ENCODE measurements around the gene UBR1.
"Not testable (repeated sequence)": the region's sequence is repeated elsewhere in the genome, so short reads cannot be mapped to it uniquely, and the experiment has no call there.

UBR1 gene

DNA sequence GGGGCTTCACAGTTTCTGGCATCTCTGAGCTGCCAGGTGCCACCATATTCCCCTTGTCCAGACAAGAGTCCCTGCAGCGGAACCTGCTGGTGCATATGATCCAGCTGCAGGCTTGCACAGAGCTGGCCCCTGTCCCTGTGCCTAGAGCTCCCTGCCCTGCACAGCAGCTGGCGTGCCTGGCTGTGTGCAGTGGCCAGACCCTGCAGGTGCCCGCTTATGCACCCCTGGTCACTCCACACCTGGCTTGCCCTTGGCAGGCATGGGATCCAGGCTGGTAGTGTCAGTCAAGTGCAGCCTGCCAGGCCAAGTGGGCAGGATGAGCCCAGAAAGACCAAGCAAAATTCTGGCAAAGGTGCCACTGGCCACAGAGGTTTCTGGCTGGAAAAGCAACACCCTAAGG, 96.6 kb downstream of the UBR1 start:
- no peaks in the 10 kb centered on the region for H4K20me1 ChIP-seq (ENCODE audit: insufficient read depth)
- H3K27me3 ChIP-seq (ENCODE audit: insufficient read depth, low read depth), result no peaks in the 10 kb centered on the region
- H3K4me1 ChIP-seq (ENCODE audit: low read depth, poor library complexity, severe bottlenecking), result no peaks in the 10 kb centered on the region
- H2AFZ ChIP-seq (ENCODE audit: low read depth), result no peak overlapping the region
- no peak overlapping the region for H3K9ac ChIP-seq
- H3K36me3 ChIP-seq (ENCODE audit: insufficient read depth), result no peaks in the 10 kb centered on the region
- H3K79me2 ChIP-seq (ENCODE audit: insufficient read depth, low read depth), result no peaks in the 10 kb centered on the region
- H3K4me3 ChIP-seq (IDR thresholded peaks at IDR 0.05; ENCODE audit: insufficient read depth, low read depth, low read length), result no peak overlapping the region
- TF ChIP-seq CTCF (conservative IDR thresholded peaks at IDR 0.05; ENCODE audit: low read depth, low read length), result no peak
- no peak overlapping the region for H3K27ac ChIP-seq
- no peak overlapping the region for H3K4me2 ChIP-seq

- Histone ChIP-seq H3K9ac (no peak overlapping the region), H3K36me3 (ENCODE audit: insufficient read depth) (no peaks in the 10 kb centered on the region), H3K79me2 (ENCODE audit: insufficient read depth, low read depth) (no peaks in the 10 kb centered on the region), H3K4me3 (IDR thresholded peaks at IDR 0.05; ENCODE audit: insufficient read depth, low read depth, low read length) (no peak overlapping the region), H3K27ac (no peak overlapping the region), H3K4me2 (no peak overlapping the region), H3K4me1 (ENCODE audit: low read depth, poor library complexity, severe bottlenecking) (no peaks in the 10 kb centered on the region), H3K27me3 (ENCODE audit: insufficient read depth, low read depth) (no peaks in the 10 kb centered on the region), H2AFZ (ENCODE audit: low read depth) (no peak overlapping the region), H4K20me1 (ENCODE audit: insufficient read depth) (no peaks in the 10 kb centered on the region)
- TF ChIP-seq CTCF (conservative IDR thresholded peaks at IDR 0.05; ENCODE audit: low read depth, low read length), result no peak
These were observed 97.7 kb downstream of the UBR1 start for GRCh38 chr15:43008150-43008549.

- no peak overlapping the region for H3K27ac ChIP-seq
- no peaks in the 10 kb centered on the region for H3K27me3 ChIP-seq (ENCODE audit: insufficient read depth, low read depth)
- H4K20me1 ChIP-seq (ENCODE audit: insufficient read depth), result no peaks in the 10 kb centered on the region
- H3K4me2 ChIP-seq, result no peak overlapping the region
- H3K79me2 ChIP-seq (ENCODE audit: insufficient read depth, low read depth), result no peaks in the 10 kb centered on the region
- no peak overlapping the region for H3K9ac ChIP-seq
- no peak for TF ChIP-seq CTCF (conservative IDR thresholded peaks at IDR 0.05; ENCODE audit: low read depth, low read length)
- H2AFZ ChIP-seq (ENCODE audit: low read depth), result no peak overlapping the region
- no peaks in the 10 kb centered on the region for H3K4me1 ChIP-seq (ENCODE audit: low read depth, poor library complexity, severe bottlenecking)
- no peaks in the 10 kb centered on the region for H3K36me3 ChIP-seq (ENCODE audit: insufficient read depth)
- no peak overlapping the region for H3K4me3 ChIP-seq (IDR thresholded peaks at IDR 0.05; ENCODE audit: insufficient read depth, low read depth, low read length)
These were observed 98.3 kb downstream of the UBR1 start for GRCh38 chr15:43007551-43007950.

- H3K79me2 ChIP-seq (ENCODE audit: insufficient read depth, low read depth), result no peaks in the 10 kb centered on the region
- no peak for TF ChIP-seq CTCF (conservative IDR thresholded peaks at IDR 0.05; ENCODE audit: low read depth, low read length)
- no peaks in the 10 kb centered on the region for H4K20me1 ChIP-seq (ENCODE audit: insufficient read depth)
- H3K4me1 ChIP-seq (ENCODE audit: low read depth, poor library complexity, severe bottlenecking), result no peaks in the 10 kb centered on the region
- H3K27ac ChIP-seq, result no peak overlapping the region
- no peaks in the 10 kb centered on the region for H3K36me3 ChIP-seq (ENCODE audit: insufficient read depth)
- no peak overlapping the region for H3K4me2 ChIP-seq
- H2AFZ ChIP-seq (ENCODE audit: low read depth), result no peak overlapping the region
- no peaks in the 10 kb centered on the region for H3K27me3 ChIP-seq (ENCODE audit: insufficient read depth, low read depth)
- H3K9ac ChIP-seq, result no peak overlapping the region
- no peak overlapping the region for H3K4me3 ChIP-seq (IDR thresholded peaks at IDR 0.05; ENCODE audit: insufficient read depth, low read depth, low read length)
These were observed 98.8 kb downstream of the UBR1 start for GRCh38 chr15:43006991-43007390.

DNA sequence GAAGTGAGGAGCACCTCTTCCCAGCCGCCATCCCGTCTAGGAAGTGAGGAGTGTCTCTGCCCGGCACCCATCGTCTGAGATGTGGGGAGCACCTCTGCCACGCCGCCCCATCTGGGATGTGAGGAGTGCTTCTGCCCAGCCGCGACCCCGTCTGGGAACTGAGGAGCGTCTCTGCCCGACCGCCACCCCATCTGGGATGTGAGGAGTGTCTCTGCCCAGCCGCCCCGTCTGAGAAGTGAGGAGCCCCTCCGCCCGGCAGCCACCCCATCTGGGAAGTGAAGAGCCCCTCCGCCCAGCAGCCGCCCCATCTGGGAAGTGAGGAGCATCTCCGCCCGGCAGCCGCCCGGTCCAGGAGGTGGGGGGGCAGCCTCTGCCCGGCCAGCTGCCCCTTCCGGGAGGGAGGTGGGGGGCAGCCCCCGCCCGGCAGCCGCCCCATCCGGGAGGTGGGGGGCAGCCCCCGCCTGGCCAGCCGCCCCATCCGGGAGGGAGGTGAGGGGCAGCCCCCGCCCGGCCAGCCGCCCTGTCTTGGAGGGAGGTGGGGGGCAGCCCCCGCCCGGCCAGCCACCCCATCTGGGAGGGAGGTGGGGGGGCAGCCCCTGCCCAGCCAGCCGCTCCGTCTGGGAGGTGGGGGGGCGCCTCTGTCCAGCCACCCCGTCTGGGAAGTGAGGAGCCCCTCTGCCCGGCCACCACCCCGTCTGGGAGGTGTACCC, 100.8 kb downstream of the UBR1 start:
- H3K27me3 ChIP-seq (ENCODE audit: insufficient read depth, low read depth); H3K4me3 ChIP-seq (IDR thresholded peaks at IDR 0.05; ENCODE audit: insufficient read depth, low read depth, low read length); H4K20me1 ChIP-seq (ENCODE audit: insufficient read depth); H3K9ac ChIP-seq; H3K27ac ChIP-seq; H3K4me1 ChIP-seq (ENCODE audit: low read depth, poor library complexity, severe bottlenecking); H3K4me2 ChIP-seq; H3K36me3 ChIP-seq (ENCODE audit: insufficient read depth); H3K79me2 ChIP-seq (ENCODE audit: insufficient read depth, low read depth); H2AFZ ChIP-seq (ENCODE audit: low read depth): not testable (repeated sequence)

Data from KMS-11 (cell line).